ENCODE data around the gene SPTBN1.

The SPTBN1 gene

GRCh38 chr2:54657664-54658083 is 201.5 kb downstream of the SPTBN1 start:
- Histone ChIP-seq H3K27ac (ENCODE audit: low read length) (no peak overlapping the region), H3K36me3 (ENCODE audit: insufficient read depth, low read length) (peaks cover 88% of the 10 kb centered on the region), H3K9ac (ENCODE audit: low read depth, low read length) (no peak overlapping the region), H3K79me2 (ENCODE audit: insufficient read depth, low read length) (no peaks in the 10 kb centered on the region), H3K4me1 (ENCODE audit: insufficient read depth, low read length) (no peaks in the 10 kb centered on the region), H3K4me2 (ENCODE audit: insufficient read depth, low read length) (no peak overlapping the region), H3K9me3 (ENCODE audit: insufficient read depth, low read length, severe bottlenecking) (no peaks in the 10 kb centered on the region), H3K4me3 (ENCODE audit: low read depth in 1 of 2, low read length in 2 of 2) (no peak overlapping the region), H3K27me3 (ENCODE audit: insufficient read depth, low read length, poor library complexity) (no peaks in the 10 kb centered on the region), H2AFZ (ENCODE audit: low read depth, low read length) (no peak overlapping the region), H4K20me1 (ENCODE audit: insufficient read depth, low read length) (no peaks in the 10 kb centered on the region; the same call in 1 of the 2 replicates)
- no peak for TF ChIP-seq EZH2 (IDR thresholded peaks at IDR 0.05; ENCODE audit: borderline replicate concordance, low read depth, low read length, severe bottlenecking)
- peak; percentile 63 for TF ChIP-seq CTCF (IDR thresholded peaks at IDR 0.05; ENCODE audit: borderline replicate concordance, extremely low read depth, low read length, poor library complexity, severe bottlenecking)
- DNase-seq, result peak; percentile 16
- ATAC-seq (ENCODE audit: insufficient read depth, low read depth), result peak; percentile 66; the same call in 2 of the 3 replicates

- no peaks in the 10 kb centered on the region; the same call in 1 of the 2 replicates for H4K20me1 ChIP-seq (ENCODE audit: insufficient read depth, low read length)
- H3K36me3 ChIP-seq (ENCODE audit: insufficient read depth, low read length), result peaks cover 86% of the 10 kb centered on the region
- no peak overlapping the region for H3K4me3 ChIP-seq (ENCODE audit: low read depth in 1 of 2, low read length in 2 of 2)
- H3K9me3 ChIP-seq (ENCODE audit: insufficient read depth, low read length, severe bottlenecking), result no peaks in the 10 kb centered on the region
- H3K79me2 ChIP-seq (ENCODE audit: insufficient read depth, low read length), result no peaks in the 10 kb centered on the region
- no peaks in the 10 kb centered on the region for H3K4me1 ChIP-seq (ENCODE audit: insufficient read depth, low read length)
- no peak overlapping the region for H3K27ac ChIP-seq (ENCODE audit: low read length)
- TF ChIP-seq EZH2 (IDR thresholded peaks at IDR 0.05; ENCODE audit: borderline replicate concordance, low read depth, low read length, severe bottlenecking), result no peak
- no peak for TF ChIP-seq CTCF (IDR thresholded peaks at IDR 0.05; ENCODE audit: borderline replicate concordance, extremely low read depth, low read length, poor library complexity, severe bottlenecking)
- H3K4me2 ChIP-seq (ENCODE audit: insufficient read depth, low read length), result no peak overlapping the region
- H3K27me3 ChIP-seq (ENCODE audit: insufficient read depth, low read length, poor library complexity), result no peaks in the 10 kb centered on the region
- DNase-seq (no peak), ATAC-seq (ENCODE audit: insufficient read depth, low read depth) (0 out of 3 replicates have a peak, but pooled peaks have one; percentile 19)
- no peak overlapping the region for H2AFZ ChIP-seq (ENCODE audit: low read depth, low read length)
- no peak overlapping the region for H3K9ac ChIP-seq (ENCODE audit: low read depth, low read length)
These were observed 202.5 kb downstream of the SPTBN1 start for GRCh38 chr2:54658564-54659071.

- H3K27me3 ChIP-seq (ENCODE audit: insufficient read depth, low read length, poor library complexity), result no peaks in the 10 kb centered on the region
- no peak overlapping the region for H3K4me2 ChIP-seq (ENCODE audit: insufficient read depth, low read length)
- peaks cover 86% of the 10 kb centered on the region for H3K36me3 ChIP-seq (ENCODE audit: insufficient read depth, low read length)
- no peak overlapping the region for H3K4me3 ChIP-seq (ENCODE audit: low read depth in 1 of 2, low read length in 2 of 2)
- H2AFZ ChIP-seq (ENCODE audit: low read depth, low read length), result no peak overlapping the region
- no peaks in the 10 kb centered on the region for H4K20me1 ChIP-seq (ENCODE audit: insufficient read depth, low read length)
- TF ChIP-seq EZH2 (IDR thresholded peaks at IDR 0.05; ENCODE audit: borderline replicate concordance, low read depth, low read length, severe bottlenecking) (no peak), CTCF (IDR thresholded peaks at IDR 0.05; ENCODE audit: borderline replicate concordance, extremely low read depth, low read length, poor library complexity, severe bottlenecking) (no peak)
- ATAC-seq (ENCODE audit: insufficient read depth, low read depth) (no peak), DNase-seq (no peak)
- no peaks in the 10 kb centered on the region for H3K4me1 ChIP-seq (ENCODE audit: insufficient read depth, low read length)
- H3K9me3 ChIP-seq (ENCODE audit: insufficient read depth, low read length, severe bottlenecking), result no peaks in the 10 kb centered on the region
- no peak overlapping the region for H3K9ac ChIP-seq (ENCODE audit: low read depth, low read length)
- no peaks in the 10 kb centered on the region for H3K79me2 ChIP-seq (ENCODE audit: insufficient read depth, low read length)
- no peak overlapping the region for H3K27ac ChIP-seq (ENCODE audit: low read length)
These were observed 203.4 kb downstream of the SPTBN1 start for GRCh38 chr2:54659527-54659926.

Data from DND-41 (cell line).